SK-N-MC (cell line): ENCODE data around the gene GLI3.

Source experiments
- EZH2 ChIP-seq: fragments of 200-600 bp; sonication (generic); IDR thresholded peaks from one replicate; pipeline ENCODE4 v1.6.1; 2017; ENCODE audit warnings: antibody characterized with exemption
- POLR2AphosphoS5 ChIP-seq: IDR thresholded peaks from 2 replicates; pipeline ENCODE4 v1.6.1; 2012; ENCODE audit warnings: mild to moderate bottlenecking, low read depth, low read length, borderline replicate concordance

DNA sequence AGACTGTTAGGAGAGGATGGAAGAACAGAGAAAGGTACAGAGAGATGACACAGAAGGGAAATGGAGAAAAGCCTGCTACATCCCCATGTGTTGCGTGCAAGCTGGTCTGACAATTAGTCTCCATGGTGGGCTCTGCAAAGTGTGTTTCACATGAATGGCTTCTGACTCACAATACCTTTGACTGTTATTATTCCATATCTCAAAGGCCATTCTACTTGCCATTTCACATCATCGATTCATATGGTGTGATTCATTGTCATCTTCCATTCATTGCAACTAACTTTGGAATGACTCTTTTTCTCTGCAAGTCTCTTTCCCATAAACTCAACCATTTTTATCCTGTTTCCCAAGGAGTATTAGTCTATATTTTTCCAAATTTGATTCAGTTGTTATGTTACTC, 325.2 kb downstream of the GLI3 start:
- TF ChIP-seq POLR2AphosphoS5 (no peak), EZH2 (no peak)
